ENCODE data around the gene NR2F1-AS1.
"Not testable (repeated sequence)": the region's sequence is repeated elsewhere in the genome, so short reads cannot be mapped to it uniquely, and the experiment has no call there.

NR2F1-AS1 gene

GRCh38 chr5:93576994-93577853 is 3.8 kb downstream of the NR2F1-AS1 start:
- no peak for DNase-seq (ENCODE audit: low read depth in 2 of 2)

DNA sequence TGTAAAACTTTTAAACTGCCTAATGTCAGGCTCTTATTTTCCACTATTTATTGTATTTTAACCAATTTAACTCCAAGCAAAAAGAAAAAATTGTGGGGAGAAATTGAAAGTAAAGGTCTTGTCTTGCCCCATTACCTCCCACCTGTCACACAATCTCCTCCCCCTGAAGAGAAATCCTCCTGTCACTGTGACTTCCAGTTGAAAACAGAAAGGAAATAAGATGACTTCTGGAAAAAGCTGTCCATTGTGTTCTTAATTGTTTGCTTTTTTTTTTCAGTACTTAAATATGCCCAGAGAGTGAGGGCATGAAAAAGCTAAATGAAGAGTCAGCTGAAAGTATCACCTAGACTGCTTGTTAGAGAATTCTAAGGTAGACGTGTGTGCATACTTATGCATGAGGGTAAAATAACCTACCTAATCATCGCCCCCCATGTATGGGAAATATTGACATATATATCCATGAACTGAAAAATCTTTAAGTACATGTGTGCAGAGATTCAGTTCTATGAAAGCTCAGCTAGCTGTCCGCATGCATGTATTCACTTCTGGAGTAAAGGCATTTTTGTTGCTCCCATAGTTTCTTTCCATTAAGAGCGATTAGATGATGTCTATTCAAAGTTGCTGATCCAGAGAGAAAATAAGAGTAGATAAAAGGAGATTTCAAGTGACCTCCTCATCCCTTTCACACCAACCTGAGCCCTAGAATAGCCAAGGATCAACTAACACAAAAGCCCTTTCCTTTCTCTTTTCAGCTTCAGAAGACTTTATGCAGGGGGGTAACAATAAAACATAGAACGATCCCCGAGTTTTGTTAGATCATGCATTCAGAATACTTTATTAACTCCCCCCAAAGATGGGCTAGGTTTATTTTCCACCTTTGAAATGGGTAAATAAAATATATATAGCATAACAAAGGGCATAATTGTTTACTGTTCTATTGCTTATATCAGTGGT is 5.3 kb downstream of the NR2F1-AS1 start:
- no peak for DNase-seq (ENCODE audit: low read depth in 2 of 2)

DNA sequence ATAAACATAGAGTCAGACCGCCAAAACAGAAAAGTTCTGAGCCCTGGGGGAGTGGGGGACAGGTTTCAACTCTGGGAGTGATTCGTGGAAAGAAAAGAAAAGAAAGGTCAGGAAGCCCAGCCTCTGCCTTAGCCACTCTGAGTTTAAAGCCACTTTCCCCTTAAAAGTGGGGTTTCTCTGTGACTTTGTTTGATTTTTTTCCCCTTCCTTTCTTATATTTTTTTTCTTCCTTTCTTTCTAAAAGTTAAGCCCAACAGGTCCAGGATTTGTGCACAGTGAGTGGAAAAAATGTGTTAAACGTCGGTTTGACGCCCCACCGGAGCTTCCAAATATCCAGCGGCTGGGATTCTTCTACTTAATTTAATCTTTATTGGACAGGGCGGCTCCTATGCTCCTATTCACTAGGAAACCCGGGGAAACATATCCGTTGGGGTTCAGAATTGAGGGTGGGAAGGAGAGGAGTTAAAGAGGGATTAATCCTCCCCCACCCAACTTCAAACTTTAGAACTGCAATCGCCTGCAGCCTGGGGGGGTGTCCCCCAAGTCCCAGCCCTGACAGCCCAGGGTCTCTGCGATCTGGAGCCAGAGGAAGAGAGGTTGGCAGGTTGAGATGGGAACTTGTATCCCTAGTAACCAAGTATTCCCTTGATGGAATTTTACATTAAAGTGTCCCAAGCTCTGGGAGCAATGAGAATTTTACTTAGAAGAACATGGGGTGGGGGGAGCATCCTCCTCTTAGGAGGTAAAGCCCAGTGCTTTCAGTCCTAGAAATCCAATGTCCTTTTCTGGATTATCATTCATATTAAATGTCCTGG is 6.3 kb downstream of the NR2F1-AS1 start:
- DNase-seq (ENCODE audit: low read depth in 2 of 2) = no peak

GRCh38 chr5:93573354-93574351 is 7.4 kb downstream of the NR2F1-AS1 start:
- DNase-seq (ENCODE audit: low read depth in 2 of 2) = no peak

GRCh38 chr5:93572608-93573353 is 8.2 kb downstream of the NR2F1-AS1 start:
- DNase-seq (ENCODE audit: low read depth in 2 of 2) = no peak

GRCh38 chr5:93572101-93572607 is 8.9 kb downstream of the NR2F1-AS1 start:
- DNase-seq (ENCODE audit: low read depth in 2 of 2) = no peak

- DNase-seq (ENCODE audit: low read depth in 2 of 2) = no peak
These were observed 9.7 kb downstream of the NR2F1-AS1 start for GRCh38 chr5:93571114-93571949.

DNA sequence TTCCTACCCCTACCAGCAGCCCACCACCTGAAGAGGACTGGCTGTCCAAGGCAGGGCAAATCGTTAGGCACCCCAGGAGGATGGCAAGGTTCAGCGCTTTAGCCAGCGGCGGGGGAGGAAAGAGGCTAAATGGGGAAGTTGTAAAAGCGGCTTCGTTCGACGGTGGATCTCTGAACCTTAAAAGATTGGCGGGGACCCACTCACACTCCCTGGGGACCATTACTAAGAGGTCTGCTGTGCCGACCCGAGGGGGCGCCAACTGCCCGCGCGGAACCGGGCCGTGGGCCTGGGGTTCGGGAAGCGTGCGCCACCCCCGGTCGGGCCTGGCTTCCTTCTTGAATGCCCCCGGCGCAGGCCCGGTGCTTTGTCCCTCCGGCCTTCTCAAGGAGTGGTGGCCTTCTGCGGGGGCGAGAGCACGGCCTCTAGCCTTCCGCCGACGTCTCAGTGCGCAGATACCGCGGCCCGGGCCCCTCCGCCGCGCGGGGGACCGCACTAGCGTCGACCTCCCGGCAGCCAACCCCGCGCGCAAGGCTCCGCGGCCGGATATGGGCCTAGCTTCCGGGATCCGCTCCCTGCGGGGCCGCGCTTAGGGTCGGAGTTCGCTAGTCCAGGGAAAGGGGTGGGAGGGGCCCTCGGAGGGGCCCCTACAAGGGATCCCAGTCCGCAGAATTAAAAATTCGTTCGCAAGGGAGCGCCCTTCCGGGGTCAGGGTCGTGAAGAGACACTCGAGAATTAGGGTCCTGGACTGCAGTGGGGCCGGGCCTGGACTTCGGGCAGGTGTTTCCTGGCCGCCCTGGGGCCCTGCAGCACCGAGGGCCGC is 10.5 kb downstream of the NR2F1-AS1 start:
- no peak for DNase-seq (ENCODE audit: low read depth in 2 of 2)

- DNase-seq (ENCODE audit: low read depth in 2 of 2) = no peak
These were observed 11.5 kb downstream of the NR2F1-AS1 start for GRCh38 chr5:93569300-93570160.

DNA sequence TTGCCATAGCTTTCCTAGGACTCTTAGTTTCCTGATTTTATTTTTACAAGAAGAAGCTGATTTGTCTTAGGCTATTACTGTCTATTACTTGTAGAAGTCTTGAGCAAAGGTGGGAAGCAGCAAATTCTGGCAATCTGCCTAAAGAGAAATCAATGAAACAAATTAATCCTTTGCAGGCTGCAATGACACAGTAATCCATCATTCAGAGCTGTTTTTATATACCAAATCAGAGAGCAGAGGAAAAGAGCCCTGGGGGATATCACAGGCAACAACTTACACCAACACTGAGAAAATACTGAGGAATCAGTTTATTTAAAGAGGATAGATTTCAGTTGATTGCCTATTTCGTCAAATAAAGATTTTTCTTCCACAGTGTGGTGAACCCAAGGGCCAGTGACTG is 13.6 kb downstream of the NR2F1-AS1 start:
- no peak for DNase-seq (ENCODE audit: low read depth in 2 of 2)

- no peak for DNase-seq (ENCODE audit: low read depth in 2 of 2)
These were observed 14.9 kb downstream of the NR2F1-AS1 start for GRCh38 chr5:93566091-93566490.

GRCh38 chr5:93557021-93557604 is 23.9 kb downstream of the NR2F1-AS1 start:
- no peak for DNase-seq (ENCODE audit: low read depth in 2 of 2)

GRCh38 chr5:93549594-93549993 is 31.4 kb downstream of the NR2F1-AS1 start:
- not testable (repeated sequence) for DNase-seq (ENCODE audit: low read depth in 2 of 2)

DNA sequence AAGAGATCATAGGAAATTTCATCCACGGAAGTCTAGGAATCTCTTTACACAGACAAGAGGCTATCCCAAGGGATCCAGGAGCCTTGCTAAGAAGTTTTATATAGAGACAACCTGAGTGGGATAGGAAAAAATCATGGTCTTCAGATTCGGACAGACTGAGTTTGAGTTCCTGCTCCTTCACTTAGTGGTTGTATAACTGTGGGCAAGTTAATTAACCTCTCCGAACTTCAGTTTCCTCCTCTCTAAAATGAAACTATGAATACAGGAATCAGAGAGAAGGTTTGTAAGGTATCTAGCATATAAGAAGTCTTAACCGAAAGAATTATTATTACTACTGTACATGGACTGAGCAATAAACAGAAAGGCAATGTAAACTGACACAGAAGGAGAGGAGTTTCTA is 35.1 kb downstream of the NR2F1-AS1 start:
- no peak for DNase-seq (ENCODE audit: low read depth in 2 of 2)

DNA sequence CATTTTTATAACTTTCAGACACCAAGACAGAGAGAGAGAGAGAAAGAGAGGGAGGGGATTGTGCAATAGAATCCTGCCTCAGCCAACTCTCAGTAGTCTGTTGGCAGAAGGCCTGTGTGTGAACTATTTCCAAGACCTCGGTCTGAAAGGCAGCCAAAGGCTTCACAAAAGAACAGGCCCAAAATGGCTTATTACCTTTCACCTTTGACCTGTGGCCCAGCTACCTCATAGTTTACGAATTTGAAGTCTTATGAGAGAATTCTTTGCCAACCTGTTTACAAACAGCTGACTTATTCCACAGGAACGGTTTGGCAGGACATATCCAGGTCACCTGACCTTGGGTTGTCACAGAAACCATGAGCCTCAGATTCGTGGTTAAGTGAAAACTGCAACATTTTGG is 48.6 kb downstream of the NR2F1-AS1 start:
- DNase-seq (ENCODE audit: low read depth in 2 of 2) = no peak

- DNase-seq (ENCODE audit: low read depth in 2 of 2) = not testable (repeated sequence)
These were observed 59.2 kb downstream of the NR2F1-AS1 start for GRCh38 chr5:93521815-93522214.

Measured in stimulated activated CD4-positive, alpha-beta T cell treated with anti-CD3 and anti-CD28 coated beads, Interleukin-1b, Interleukin-23, amount 100 ng/mL, for 4 hours (primary cell).